ENCODE data around the gene CNTNAP2. TPM values are rescaled to one million over a fixed set of nuclear protein-coding genes. Genes with fewer than 3 reads are reported as not detected.

CNTNAP2 gene
- total and polyA plus RNA-seq, 9 of the 15 experiments (the other 6 are each of a cell fraction or from before 2014, with no cell fraction given): 0.04 to 0.62 (median 0.09) TPM; not detected in 4

DNA sequence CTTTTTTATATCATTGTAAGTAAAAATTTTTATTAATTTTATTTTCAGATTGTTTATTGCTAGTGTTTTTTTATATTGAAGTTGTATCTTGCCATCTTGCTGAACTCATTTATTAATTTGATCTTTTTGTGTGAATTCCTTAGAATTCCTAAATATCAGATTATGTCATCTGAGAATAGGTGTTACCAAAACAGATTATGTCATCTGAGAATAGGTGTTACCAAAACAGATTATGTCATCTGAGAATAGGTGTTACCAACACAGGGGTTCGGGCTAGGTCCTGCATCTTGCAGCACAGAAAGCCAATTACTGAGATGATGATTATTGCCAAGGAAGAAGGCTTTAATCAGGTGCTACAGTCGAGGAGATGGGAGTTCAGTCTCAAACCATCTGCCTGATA, 383.4 kb downstream of the CNTNAP2 start (continued):
- no peak for TF ChIP-seq CREM (IDR thresholded peaks at IDR 0.05; ENCODE audit: low read depth)

DNA sequence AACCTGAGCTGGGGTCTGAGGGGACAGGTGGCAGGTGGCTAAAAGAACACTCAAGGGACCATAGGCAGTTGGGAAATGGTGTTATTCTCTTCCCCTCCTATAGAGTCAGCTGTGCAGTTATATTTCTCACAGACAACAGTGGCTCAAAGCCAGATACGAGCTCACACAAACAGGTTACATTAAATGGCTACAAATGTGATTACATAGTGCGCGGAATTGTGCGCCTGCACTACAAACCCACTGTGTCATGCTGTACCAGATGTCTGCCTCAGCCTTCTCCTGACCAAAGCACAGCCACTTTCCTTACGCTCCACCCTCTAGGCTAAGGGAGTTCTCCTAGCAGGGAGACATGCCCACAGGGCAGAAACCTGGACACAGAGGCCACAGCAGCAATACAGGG, 387.2 kb downstream of the CNTNAP2 start:
- BruUV-seq (replicated peaks): no TSS peak
- H3K27ac ChIP-seq (ENCODE audit: extremely low read depth, low read depth, low read length): no peak overlapping the region
- H3K27me3 ChIP-seq (ENCODE audit: control insufficient read depth in 2 of 2, insufficient read depth in 2 of 2, low read length in 2 of 2): no peaks in the 10 kb centered on the region
- no peaks in the 10 kb centered on the region for H3K36me3 ChIP-seq (ENCODE audit: control insufficient read depth, insufficient read depth, low read length)
- FAIRE-seq (no peak), ATAC-seq (no peak), DNase-seq (ENCODE audit: extremely low read depth in 1 of 4, low spot score in 3 of 4) (no peak)
- intact Hi-C loops (cut with micrococcal nuclease): no loop called here
- no peak overlapping the region for H3K4me3 ChIP-seq
- WGBS (ENCODE audit: insufficient coverage, low coverage, missing lambda C conversion rate): 0% methylated on average over 5 of the region's 5 CpGs
- no peaks in the 10 kb centered on the region for H3K9me1 ChIP-seq (ENCODE audit: control insufficient read depth, insufficient read depth, low read length)
- CTCF ChIA-PET (ENCODE audit: low intra/inter-chr PET ratio): no interaction called here
- TF ChIP-seq MEF2A (IDR thresholded peaks at IDR 0.05; ENCODE audit: control insufficient read depth, low read depth, low read length): no peak
- TF ChIP-seq EGR1 (conservative IDR thresholded peaks at IDR 0.05): no peak
- TF ChIP-seq ARID1B (IDR thresholded peaks at IDR 0.05): no peak
- TF ChIP-seq, protein P1, sequence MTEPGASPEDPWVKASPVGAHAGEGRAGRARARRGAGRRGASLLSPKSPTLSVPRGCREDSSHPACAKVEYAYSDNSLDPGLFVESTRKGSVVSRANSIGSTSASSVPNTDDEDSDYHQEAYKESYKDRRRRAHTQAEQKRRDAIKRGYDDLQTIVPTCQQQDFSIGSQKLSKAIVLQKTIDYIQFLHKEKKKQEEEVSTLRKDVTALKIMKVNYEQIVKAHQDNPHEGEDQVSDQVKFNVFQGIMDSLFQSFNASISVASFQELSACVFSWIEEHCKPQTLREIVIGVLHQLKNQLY (CRISPR knock-in tag; conservative IDR thresholded peaks at IDR 0.05): no peak
- no peak for TF ChIP-seq U2AF1 (optimal IDR thresholded peaks at IDR 0.05; ENCODE audit: low read depth, low read length)
- TF ChIP-seq, protein P2, sequence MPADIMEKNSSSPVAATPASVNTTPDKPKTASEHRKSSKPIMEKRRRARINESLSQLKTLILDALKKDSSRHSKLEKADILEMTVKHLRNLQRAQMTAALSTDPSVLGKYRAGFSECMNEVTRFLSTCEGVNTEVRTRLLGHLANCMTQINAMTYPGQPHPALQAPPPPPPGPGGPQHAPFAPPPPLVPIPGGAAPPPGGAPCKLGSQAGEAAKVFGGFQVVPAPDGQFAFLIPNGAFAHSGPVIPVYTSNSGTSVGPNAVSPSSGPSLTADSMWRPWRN (IDR thresholded peaks at IDR 0.05; ENCODE audit: low read depth): no peak
- no peak for TF ChIP-seq HDAC1 (IDR thresholded peaks at IDR 0.05)
- TF ChIP-seq DIDO1 (tag; IDR thresholded peaks at IDR 0.05; ENCODE audit: low read depth): no peak
- no peak for TF ChIP-seq HSF4 (CRISPR knock-in tag; IDR thresholded peaks at IDR 0.05; ENCODE audit: borderline replicate concordance)
- TF ChIP-seq, protein P3, sequence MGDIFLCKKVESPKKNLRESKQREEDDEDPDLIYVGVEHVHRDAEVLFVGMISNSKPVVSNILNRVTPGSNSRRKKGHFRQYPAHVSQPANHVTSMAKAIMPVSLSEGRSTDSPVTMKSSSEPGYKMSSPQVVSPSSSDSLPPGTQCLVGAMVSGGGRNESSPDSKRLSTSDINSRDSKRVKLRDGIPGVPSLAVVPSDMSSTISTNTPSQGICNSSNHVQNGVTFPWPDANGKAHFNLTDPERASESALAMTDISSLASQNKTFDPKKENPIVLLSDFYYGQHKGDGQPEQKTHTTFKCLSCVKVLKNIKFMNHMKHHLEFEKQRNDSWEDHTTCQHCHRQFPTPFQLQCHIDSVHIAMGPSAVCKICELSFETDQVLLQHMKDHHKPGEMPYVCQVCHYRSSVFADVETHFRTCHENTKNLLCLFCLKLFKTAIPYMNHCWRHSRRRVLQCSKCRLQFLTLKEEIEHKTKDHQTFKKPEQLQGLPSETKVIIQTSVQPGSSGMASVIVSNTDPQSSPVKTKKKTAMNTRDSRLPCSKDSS (IDR thresholded peaks at IDR 0.05; ENCODE audit: low read depth, partially characterized antibody): no peak
- no peak for TF ChIP-seq ZNF668 (CRISPR knock-in tag; IDR thresholded peaks at IDR 0.05)
- no peak for TF ChIP-seq SNIP1 (IDR thresholded peaks at IDR 0.05; ENCODE audit: low read depth)
- H3K9ac ChIP-seq (ENCODE audit: insufficient read depth in 1 of 2, low read depth in 2 of 2, low read length in 2 of 2): no peak overlapping the region
- H3K79me2 ChIP-seq (ENCODE audit: control insufficient read depth, insufficient read depth, low read length): no peaks in the 10 kb centered on the region
- H4K20me1 ChIP-seq (replicated peaks; ENCODE audit: control insufficient read depth, insufficient read depth, low read length): no peaks in the 10 kb centered on the region
- no peaks in the 10 kb centered on the region for H3K4me1 ChIP-seq (replicated peaks in 1 of 2; ENCODE audit: control insufficient read depth in 2 of 2, insufficient read depth in 2 of 2, low read length in 2 of 2)
- POLR2A ChIA-PET: no interaction called here
- no peak overlapping the region for H3K4me2 ChIP-seq (ENCODE audit: insufficient read depth, low read length)
- in situ Hi-C loops (cut with MboI): no loop called here
- no peaks in the 10 kb centered on the region; the same call in 1 of the 2 replicates for H3K9me3 ChIP-seq (replicated peaks; ENCODE audit: control insufficient read depth, insufficient read depth, low read depth, low read length)
- H2AFZ ChIP-seq (ENCODE audit: low read depth, low read length): no peak overlapping the region
